Fibroblast of the aortic adventitia (primary cell): ENCODE results near the gene KIAA1217. TPM values are rescaled to one million over a fixed set of nuclear protein-coding genes. Genes with fewer than 3 reads are reported as not detected.

Source experiments
- DNase-seq: peaks from one replicate; pipeline ENCODE4 v3.0.0-alpha.2; 2010; ENCODE audit warnings: low read depth
- H3K4me3 ChIP-seq: 2 replicates; pipeline ENCODE4 v1.5.1; 2011; ENCODE audit warnings: low read depth, mild to moderate bottlenecking, control low read depth, low read length, moderate library complexity
- CTCF ChIP-seq: IDR thresholded peaks from 2 replicates; pipeline ENCODE4 v1.5.1; 2011; ENCODE audit warnings: mild to moderate bottlenecking, low read length, control low read depth, inconsistent platforms; ENCODE audit not compliant: insufficient read depth
- total RNA-seq: library from RNA; depleted of rRNA; stranded (reverse); fragments of >200 nt; gene quantifications from 2 replicates; pipeline ENCODE4 v1.2.3, GENCODE V29; 2012; ENCODE audit warnings: low replicate concordance

The KIAA1217 gene
- total RNA-seq, 1 donor, result 12.5 TPM

GRCh38 chr10:24351961-24352360, 143.0 kb downstream of the KIAA1217 start:
- DNase-seq, result peak; percentile 43
- H3K4me3 ChIP-seq, result no peak overlapping the region
- TF ChIP-seq CTCF, result no peak

GRCh38 chr10:24352399-24352798, 143.5 kb downstream of the KIAA1217 start:
- DNase-seq, result no peak
- H3K4me3 ChIP-seq, result no peak overlapping the region
- TF ChIP-seq CTCF, result no peak

- no peak for DNase-seq
- TF ChIP-seq CTCF, result no peak
- H3K4me3 ChIP-seq, result no peak overlapping the region
Measured at GRCh38 chr10:24353319-24353718, 144.4 kb downstream of the KIAA1217 start.

DNA sequence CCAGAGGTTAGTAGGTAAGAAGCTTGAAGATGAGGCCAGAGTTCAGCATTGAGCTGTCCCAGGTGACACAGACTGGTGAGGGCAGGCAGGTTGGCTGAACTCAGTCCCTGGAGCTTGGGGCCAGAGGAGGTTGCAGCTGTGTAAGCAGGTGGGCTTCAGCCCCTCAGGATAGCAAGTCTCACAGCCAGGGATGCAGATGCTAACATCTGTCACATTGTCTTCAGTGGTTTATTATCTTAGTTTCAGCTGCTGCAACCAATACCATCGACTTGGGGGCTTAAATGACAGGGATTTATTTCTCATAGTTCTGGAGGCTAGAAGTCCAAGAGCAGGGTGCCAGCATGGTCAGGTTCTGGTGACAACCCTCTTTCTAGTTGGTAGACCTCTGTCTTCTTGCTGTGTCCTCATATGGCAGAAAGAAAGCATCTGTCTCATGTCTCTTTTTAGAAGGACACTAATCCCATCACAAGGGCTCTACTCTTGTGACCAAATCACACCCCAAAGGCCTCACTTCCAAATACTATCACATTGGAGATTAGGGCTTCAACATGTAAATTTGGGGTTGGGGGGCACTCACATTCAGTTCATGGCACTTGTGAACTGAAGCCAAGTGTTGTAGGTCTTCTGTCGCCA, 146.2 kb downstream of the KIAA1217 start:
- DNase-seq, result no peak
- H3K4me3 ChIP-seq, result no peak overlapping the region
- no peak for TF ChIP-seq CTCF

GRCh38 chr10:24357344-24358004, 148.5 kb downstream of the KIAA1217 start:
- no peak overlapping the region for H3K4me3 ChIP-seq
- TF ChIP-seq CTCF, result no peak
- no peak for DNase-seq

DNA sequence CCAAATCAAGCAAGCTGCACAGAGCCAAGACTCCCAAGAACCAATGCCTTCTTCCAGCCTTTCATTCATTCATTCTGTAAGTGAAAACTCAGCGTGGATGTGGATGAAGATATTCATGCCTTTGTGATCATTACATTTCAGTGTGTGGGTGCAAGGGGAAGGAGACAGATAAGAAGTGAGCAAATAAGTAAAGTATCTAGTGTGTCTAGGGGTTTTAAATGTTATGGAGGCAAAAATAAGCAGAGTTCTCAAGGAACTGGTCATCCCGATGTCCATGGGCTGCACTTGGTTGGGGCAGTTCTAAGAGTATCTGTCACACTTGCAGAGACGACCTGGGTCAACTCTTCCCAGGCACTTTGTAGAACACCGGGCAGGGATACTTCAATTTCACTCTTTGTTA, 149.1 kb downstream of the KIAA1217 start:
- DNase-seq, result no peak
- no peak overlapping the region for H3K4me3 ChIP-seq
- no peak for TF ChIP-seq CTCF
